ENCODE results near the gene ZNF414. TPM values are rescaled to one million over a fixed set of nuclear protein-coding genes. Genes with fewer than 3 reads are reported as not detected.

The ZNF414 gene
- total RNA-seq, 2 experiments from 2014 or later = 36.3 to 38.0 TPM

GRCh38 chr19:8513036-8513686 lies 806 bp downstream of the ZNF414 start:
- Mint-ChIP-seq H3K27ac (peak overlapping the region; percentile 100), H3K4me3 (peak overlapping the region; percentile 91), H3K36me3 (ENCODE audit: low read depth) (peaks cover 35% of the 10 kb centered on the region), H3K27me3 (no peaks in the 10 kb centered on the region), H3K4me1 (ENCODE audit: low read depth) (peaks cover 53% of the 10 kb centered on the region), H3K9me3 (no peaks in the 10 kb centered on the region)
- ATAC-seq (ENCODE audit: poor library complexity) (no peak), DNase-seq (peak in 1 of 14 experiments; percentile 53)
- H3K36me3 ChIP-seq (ENCODE audit: insufficient read depth, low read length) = peaks cover 19% of the 10 kb centered on the region
- ChIA-PET POLR2A (interaction anchor here (1.0 to 8.6 kb wide), 22 partner anchors 7 to 170 kb away, joined by 3 to 185 read pairs (median 9); partner anchors contain the start of genes HNRNPM, KANK3, MARCHF2 and MYO1F), CTCF (interaction anchor here (1.5 to 5.5 kb wide), 2 partner anchors 67 to 100 kb away, joined by 4 to 41 read pairs; partner anchors contain the start of gene MARCHF2)
- H3K27me3 ChIP-seq (ENCODE audit: control insufficient read depth in 1 of 2, insufficient read depth in 2 of 2, low read length in 2 of 2) = no peaks in the 10 kb centered on the region
- H3K27ac ChIP-seq (ENCODE audit: low read depth in 1 of 2, low read length in 2 of 2) = peak overlapping the region; percentile 84 to 97
- H3K4me1 ChIP-seq (ENCODE audit: insufficient read depth, low read length) = peaks cover 61% of the 10 kb centered on the region
- intact Hi-C loops (cut with DNase I, micrococcal nuclease) = no loop called here
- no peak for TF ChIP-seq CTCF (IDR thresholded peaks at IDR 0.05)
- peaks cover 0 to 4% of the 10 kb centered on the region in 2 experiments for H3K9me3 ChIP-seq (ENCODE audit: control insufficient read depth in 1 of 2, insufficient read depth in 1 of 2, low read length in 2 of 2)
- peak overlapping the region; percentile 51 for H3K4me3 ChIP-seq (ENCODE audit: low read length)

GRCh38 chr19:8512115-8512967 lies 1.6 kb downstream of the ZNF414 start:
- H3K27ac Mint-ChIP-seq = peak overlapping the region; percentile 72
- Histone ChIP-seq H3K9me3 (ENCODE audit: control insufficient read depth in 1 of 2, insufficient read depth in 1 of 2, low read length in 2 of 2) (peaks cover 0 to 4% of the 10 kb centered on the region in 2 experiments), H3K4me1 (ENCODE audit: insufficient read depth, low read length) (peaks cover 53% of the 10 kb centered on the region), H3K27ac (ENCODE audit: low read depth in 1 of 2, low read length in 2 of 2) (no peak overlapping the region), H3K27me3 (ENCODE audit: control insufficient read depth in 1 of 2, insufficient read depth in 2 of 2, low read length in 2 of 2) (no peaks in the 10 kb centered on the region), H3K36me3 (ENCODE audit: insufficient read depth, low read length) (peaks cover 19% of the 10 kb centered on the region), H3K4me3 (ENCODE audit: low read length) (no peak overlapping the region)
- ATAC-seq (ENCODE audit: poor library complexity) (no peak), DNase-seq (peak in 1 of 14 experiments; percentile 62)
- no peaks in the 10 kb centered on the region for H3K9me3 Mint-ChIP-seq
- ChIA-PET POLR2A (interaction anchor here (1.6 to 8.6 kb wide), 10 partner anchors 15 to 122 kb away, joined by 8 to 185 read pairs (median 14); partner anchors contain the start of genes HNRNPM, MARCHF2, MYO1F and RAB11B), CTCF (interaction anchor here (5.5 kb wide), 1 partner anchor 68 kb away, joined by 41 read pairs; no protein-coding TSS in a partner anchor)
- peaks cover 34% of the 10 kb centered on the region for H3K36me3 Mint-ChIP-seq (ENCODE audit: low read depth)
- H3K27me3 Mint-ChIP-seq = no peaks in the 10 kb centered on the region
- H3K4me3 Mint-ChIP-seq = no peak overlapping the region
- H3K4me1 Mint-ChIP-seq (ENCODE audit: low read depth) = peaks cover 45% of the 10 kb centered on the region
- TF ChIP-seq CTCF (IDR thresholded peaks at IDR 0.05) = no peak
- intact Hi-C loops (cut with DNase I, micrococcal nuclease) = no loop called here

- Mint-ChIP-seq H3K4me1 (ENCODE audit: low read depth) (peaks cover 40% of the 10 kb centered on the region), H3K4me3 (no peak overlapping the region), H3K27ac (no peak overlapping the region), H3K27me3 (no peaks in the 10 kb centered on the region), H3K9me3 (no peaks in the 10 kb centered on the region), H3K36me3 (ENCODE audit: low read depth) (peaks cover 33% of the 10 kb centered on the region)
- POLR2A ChIA-PET = interaction anchor here (8.6 kb wide), 1 partner anchor 66 kb away, joined by 185 read pairs; the partner anchor contains the start of gene MYO1F
- H3K4me3 ChIP-seq (ENCODE audit: low read length) = no peak overlapping the region
- no peak for TF ChIP-seq CTCF (IDR thresholded peaks at IDR 0.05)
- intact Hi-C loops (cut with DNase I, micrococcal nuclease) = no loop called here
- DNase-seq (no peak), ATAC-seq (ENCODE audit: poor library complexity) (no peak)
- H3K9me3 ChIP-seq (ENCODE audit: control insufficient read depth in 1 of 2, insufficient read depth in 1 of 2, low read length in 2 of 2) = peaks cover 0 to 4% of the 10 kb centered on the region in 2 experiments
- no peaks in the 10 kb centered on the region for H3K27me3 ChIP-seq (ENCODE audit: control insufficient read depth in 1 of 2, insufficient read depth in 2 of 2, low read length in 2 of 2)
- no peak overlapping the region for H3K27ac ChIP-seq (ENCODE audit: low read depth in 1 of 2, low read length in 2 of 2)
- H3K4me1 ChIP-seq (ENCODE audit: insufficient read depth, low read length) = peaks cover 48% of the 10 kb centered on the region
- H3K36me3 ChIP-seq (ENCODE audit: insufficient read depth, low read length) = peaks cover 19% of the 10 kb centered on the region
- CTCF ChIA-PET = interaction anchor here (5.5 kb wide), 1 partner anchor 69 kb away, joined by 41 read pairs; no protein-coding TSS in a partner anchor
These were observed 2.3 kb downstream of the ZNF414 start for GRCh38 chr19:8511573-8512101.
